ENCODE results near the gene OSCAR.

The OSCAR gene

DNA sequence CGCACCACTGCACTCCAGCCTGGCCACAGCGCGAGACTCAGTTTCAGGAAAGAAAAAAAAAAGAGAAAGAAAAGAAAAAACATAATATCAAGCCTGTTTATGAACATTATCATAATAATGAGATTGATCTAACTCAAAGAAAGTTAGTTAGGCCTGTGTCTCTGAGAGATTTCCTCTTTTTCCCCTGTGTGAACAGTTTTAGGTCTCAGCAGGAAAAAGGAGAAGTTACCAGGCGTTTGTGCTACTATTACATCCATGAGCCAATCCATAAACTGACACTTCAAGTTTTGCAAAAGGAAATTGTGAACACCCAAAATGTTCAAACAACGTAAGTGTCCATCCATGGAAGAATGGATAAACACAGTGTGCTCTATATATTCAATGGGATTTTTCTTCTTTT is 23.3 kb downstream of the OSCAR start:
- no peaks in the 10 kb centered on the region for H3K4me1 Mint-ChIP-seq
- peaks cover 5% of the 10 kb centered on the region for H3K9me3 Mint-ChIP-seq
- TF ChIP-seq, protein P1, sequence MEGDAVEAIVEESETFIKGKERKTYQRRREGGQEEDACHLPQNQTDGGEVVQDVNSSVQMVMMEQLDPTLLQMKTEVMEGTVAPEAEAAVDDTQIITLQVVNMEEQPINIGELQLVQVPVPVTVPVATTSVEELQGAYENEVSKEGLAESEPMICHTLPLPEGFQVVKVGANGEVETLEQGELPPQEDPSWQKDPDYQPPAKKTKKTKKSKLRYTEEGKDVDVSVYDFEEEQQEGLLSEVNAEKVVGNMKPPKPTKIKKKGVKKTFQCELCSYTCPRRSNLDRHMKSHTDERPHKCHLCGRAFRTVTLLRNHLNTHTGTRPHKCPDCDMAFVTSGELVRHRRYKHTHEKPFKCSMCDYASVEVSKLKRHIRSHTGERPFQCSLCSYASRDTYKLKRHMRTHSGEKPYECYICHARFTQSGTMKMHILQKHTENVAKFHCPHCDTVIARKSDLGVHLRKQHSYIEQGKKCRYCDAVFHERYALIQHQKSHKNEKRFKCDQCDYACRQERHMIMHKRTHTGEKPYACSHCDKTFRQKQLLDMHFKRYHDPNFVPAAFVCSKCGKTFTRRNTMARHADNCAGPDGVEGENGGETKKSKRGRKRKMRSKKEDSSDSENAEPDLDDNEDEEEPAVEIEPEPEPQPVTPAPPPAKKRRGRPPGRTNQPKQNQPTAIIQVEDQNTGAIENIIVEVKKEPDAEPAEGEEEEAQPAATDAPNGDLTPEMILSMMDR (IDR thresholded peaks at IDR 0.05; ENCODE audit: unreplicated experiment in 3 of 3) = no peak
- H3K4me3 Mint-ChIP-seq = no peak overlapping the region
- H3K27me3 Mint-ChIP-seq (ENCODE audit: low read depth) = peaks cover 12% of the 10 kb centered on the region
- no peaks in the 10 kb centered on the region for H3K36me3 Mint-ChIP-seq (ENCODE audit: low read depth)
- H3K27ac Mint-ChIP-seq = no peak overlapping the region

DNA sequence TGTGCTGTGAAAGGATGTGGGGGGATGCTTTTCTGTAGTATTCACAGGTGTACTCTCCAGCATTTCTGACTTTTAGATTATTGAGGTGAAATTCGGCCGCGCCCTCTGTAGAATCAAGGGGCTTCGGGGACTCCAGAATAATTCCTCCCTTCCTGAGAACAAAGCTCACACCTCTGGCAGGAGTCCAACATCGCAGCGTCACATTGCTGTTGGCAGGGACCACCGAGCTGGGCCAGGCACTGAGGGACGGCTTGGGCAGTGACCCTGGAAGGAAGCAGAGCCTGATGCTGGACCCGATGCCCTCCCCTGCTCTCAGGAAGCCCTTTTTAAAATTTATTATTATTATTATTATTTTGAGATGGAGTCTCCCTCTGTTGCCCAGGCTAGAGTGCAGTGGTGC is 25.8 kb downstream of the OSCAR start:
- H3K9me3 Mint-ChIP-seq = peaks cover 6% of the 10 kb centered on the region
- TF ChIP-seq, protein P1 (IDR thresholded peaks at IDR 0.05; ENCODE audit: unreplicated experiment in 3 of 3) = no peak
- H3K36me3 Mint-ChIP-seq (ENCODE audit: low read depth) = no peaks in the 10 kb centered on the region
- H3K4me1 Mint-ChIP-seq = no peaks in the 10 kb centered on the region
- no peak overlapping the region for H3K27ac Mint-ChIP-seq
- H3K4me3 Mint-ChIP-seq = no peak overlapping the region
- H3K27me3 Mint-ChIP-seq (ENCODE audit: low read depth) = peaks cover 15% of the 10 kb centered on the region

DNA sequence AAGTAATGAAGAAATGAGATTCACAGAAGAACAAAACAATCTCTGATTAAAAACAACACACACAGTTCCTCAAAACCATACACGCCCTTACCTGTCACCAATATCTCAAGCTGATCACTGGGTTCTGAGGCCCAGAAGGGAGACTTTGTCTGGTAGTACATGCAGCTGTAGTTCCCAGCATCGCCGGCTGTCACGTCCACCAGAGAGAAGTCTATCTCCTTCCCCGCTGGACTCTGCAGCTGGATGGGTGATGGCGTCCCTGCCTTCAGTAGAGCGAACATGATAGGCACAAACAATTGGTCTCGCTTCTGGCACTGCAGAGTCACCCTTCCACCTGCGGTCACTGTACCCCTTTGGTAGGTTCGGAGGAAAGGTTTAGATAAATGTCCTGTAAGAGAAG is 26.8 kb downstream of the OSCAR start:
- Mint-ChIP-seq H3K27me3 (ENCODE audit: low read depth) (peaks cover 20% of the 10 kb centered on the region), H3K4me3 (no peak overlapping the region), H3K36me3 (ENCODE audit: low read depth) (no peaks in the 10 kb centered on the region), H3K4me1 (no peaks in the 10 kb centered on the region), H3K9me3 (peaks cover 10% of the 10 kb centered on the region), H3K27ac (no peak overlapping the region)
- TF ChIP-seq, protein P1 (IDR thresholded peaks at IDR 0.05; ENCODE audit: unreplicated experiment in 3 of 3) = no peak

DNA sequence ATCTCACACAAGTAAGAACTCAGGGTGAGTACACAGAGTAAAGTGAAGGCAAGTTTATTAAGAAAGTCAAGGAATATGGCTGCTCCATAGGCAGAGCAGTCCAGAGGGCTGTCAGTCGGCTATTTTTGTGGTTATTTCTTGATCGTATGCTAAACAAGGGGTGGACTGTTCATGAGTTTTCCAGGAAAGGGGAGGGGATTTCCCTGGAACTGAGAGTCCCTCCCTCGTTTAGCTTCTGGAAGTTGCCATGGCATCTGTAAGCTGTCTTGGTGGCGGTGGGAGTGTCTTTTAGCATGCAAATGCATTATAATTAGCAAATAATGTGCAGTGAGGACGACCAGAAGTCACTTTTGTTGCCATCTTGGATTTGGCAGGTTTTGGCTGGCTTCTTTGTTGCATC is 31.1 kb downstream of the OSCAR start:
- peaks cover 12% of the 10 kb centered on the region for H3K9me3 Mint-ChIP-seq
- no peak overlapping the region for H3K4me3 Mint-ChIP-seq
- H3K36me3 Mint-ChIP-seq (ENCODE audit: low read depth) = no peaks in the 10 kb centered on the region
- H3K27me3 Mint-ChIP-seq (ENCODE audit: low read depth) = peaks cover 14% of the 10 kb centered on the region
- H3K27ac Mint-ChIP-seq = no peak overlapping the region
- no peaks in the 10 kb centered on the region for H3K4me1 Mint-ChIP-seq
- TF ChIP-seq, protein P1 (IDR thresholded peaks at IDR 0.05; ENCODE audit: unreplicated experiment in 3 of 3) = no peak

DNA sequence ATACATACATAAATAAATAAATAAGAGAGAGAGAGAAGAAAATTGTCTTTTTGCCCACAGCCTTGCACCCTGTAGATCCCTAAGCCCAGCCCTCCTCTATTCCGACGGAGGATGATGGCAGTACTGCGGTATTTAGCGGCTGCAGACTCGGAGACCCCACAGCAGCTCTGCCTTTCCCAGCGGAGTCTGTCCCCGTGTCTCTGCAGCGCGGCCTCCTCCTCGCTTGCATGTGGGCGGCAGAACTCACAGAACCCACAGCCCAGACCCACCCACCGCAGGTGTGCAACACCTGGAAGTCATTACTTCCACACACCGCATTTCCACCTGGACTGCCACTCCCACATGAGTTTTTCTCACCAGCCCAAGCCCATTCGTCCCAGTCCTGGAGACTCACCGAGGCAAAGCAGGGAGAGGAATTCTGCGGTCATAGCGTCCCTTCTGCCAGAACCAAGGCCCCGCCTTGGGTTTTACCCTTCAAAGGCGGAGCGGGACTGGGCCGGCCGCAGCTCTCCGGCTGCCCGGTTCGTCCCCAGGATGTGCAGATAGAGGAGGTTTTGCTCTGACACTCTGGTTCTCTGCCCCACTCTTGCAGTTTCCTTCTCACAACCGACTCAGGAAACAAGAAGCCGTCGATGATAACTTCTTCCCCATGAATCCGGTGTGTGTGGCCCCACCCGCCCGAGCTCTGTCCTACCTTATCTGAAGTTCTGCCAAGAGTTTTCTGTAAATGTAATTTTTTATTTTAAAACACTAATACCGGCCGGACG is 37.1 kb downstream of the OSCAR start, which contains the start of gene VSTM1:
TSS of gene VSTM1 (minus strand) at position 548 of the 767 bp plus-strand sequence. CDS start at position 428, 120 bp downstream.
- Mint-ChIP-seq H3K27ac (no peak within 1 kb of the TSS), H3K4me3 (no peak within 1 kb of the TSS), H3K36me3 (ENCODE audit: low read depth) (no peaks in the 10 kb centered on the region), H3K27me3 (ENCODE audit: low read depth) (peaks cover 8% of the 10 kb centered on the region), H3K9me3 (peaks cover 3% of the 10 kb centered on the region), H3K4me1 (no peaks in the 10 kb centered on the region)
- TF ChIP-seq, protein P1 (IDR thresholded peaks at IDR 0.05; ENCODE audit: unreplicated experiment in 3 of 3) = no peak

DNA sequence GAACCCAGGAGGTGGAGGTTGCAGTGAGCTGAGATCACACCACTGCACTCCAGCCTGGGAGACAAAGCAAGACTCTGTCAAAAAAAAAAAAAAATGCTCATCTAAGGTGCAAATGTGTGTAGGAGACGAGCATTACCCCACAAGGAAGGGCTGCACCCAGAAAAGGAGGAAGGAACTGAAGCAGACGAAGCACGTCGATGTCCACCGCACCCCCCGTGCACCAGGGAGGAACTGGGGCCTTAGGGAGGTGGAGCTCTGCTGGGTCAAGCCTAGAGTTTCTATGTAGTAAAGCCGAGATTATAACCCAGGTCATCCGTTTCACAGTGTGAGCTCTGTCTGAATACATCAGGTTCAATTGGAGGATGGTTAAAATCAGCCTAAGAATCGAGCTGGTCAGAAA is 38.0 kb downstream of the OSCAR start:
- Mint-ChIP-seq H3K4me1 (no peaks in the 10 kb centered on the region), H3K9me3 (peaks cover 3% of the 10 kb centered on the region), H3K36me3 (ENCODE audit: low read depth) (no peaks in the 10 kb centered on the region), H3K27me3 (ENCODE audit: low read depth) (peaks cover 8% of the 10 kb centered on the region), H3K27ac (no peak overlapping the region), H3K4me3 (no peak overlapping the region)
- TF ChIP-seq, protein P1 (IDR thresholded peaks at IDR 0.05; ENCODE audit: unreplicated experiment in 3 of 3) = no peak

Measured in nephron (organoid).